Activated CD8-positive, alpha-beta memory T cell treated with anti-CD3 and anti-CD28 coated beads, Interleukin-2, amount 50 U/mL, for 1 hour (primary cell): ENCODE results near the gene PLA2G4A.

Experiments used
- DNase-seq: peaks from one replicate; pipeline ENCODE4 v3.0.0-alpha.2; 2020; ENCODE audit errors: extremely low read depth

PLA2G4A gene

GRCh38 chr1:186977266-186977957, 148.7 kb downstream of the PLA2G4A start:
- DNase-seq, result no peak

- DNase-seq, result no peak
Measured at GRCh38 chr1:186978596-186979556, 150.1 kb downstream of the PLA2G4A start.

- DNase-seq, result no peak
Measured at GRCh38 chr1:186980400-186980799, 151.7 kb downstream of the PLA2G4A start.

DNA sequence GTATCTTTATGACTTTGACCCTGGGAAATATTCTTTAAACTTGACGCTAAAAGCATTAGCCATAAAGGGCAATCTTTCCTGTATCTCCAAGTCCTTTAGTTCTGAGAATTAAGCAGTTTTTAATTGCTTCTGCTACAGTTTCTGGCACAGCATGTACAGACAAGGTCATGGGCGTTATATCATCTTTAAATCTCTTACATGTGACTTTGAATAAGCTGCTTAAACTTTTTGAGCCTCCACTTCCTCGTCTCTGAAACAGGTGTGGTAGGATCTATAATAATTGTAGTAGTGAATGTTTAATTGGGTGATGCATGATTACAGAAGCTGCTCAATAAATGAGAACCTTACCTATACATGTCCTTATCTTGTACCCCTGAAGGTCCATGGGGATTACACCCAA, 153.4 kb downstream of the PLA2G4A start:
- DNase-seq, result no peak

GRCh38 chr1:186983327-186983726, 154.6 kb downstream of the PLA2G4A start:
- DNase-seq, result no peak

DNA sequence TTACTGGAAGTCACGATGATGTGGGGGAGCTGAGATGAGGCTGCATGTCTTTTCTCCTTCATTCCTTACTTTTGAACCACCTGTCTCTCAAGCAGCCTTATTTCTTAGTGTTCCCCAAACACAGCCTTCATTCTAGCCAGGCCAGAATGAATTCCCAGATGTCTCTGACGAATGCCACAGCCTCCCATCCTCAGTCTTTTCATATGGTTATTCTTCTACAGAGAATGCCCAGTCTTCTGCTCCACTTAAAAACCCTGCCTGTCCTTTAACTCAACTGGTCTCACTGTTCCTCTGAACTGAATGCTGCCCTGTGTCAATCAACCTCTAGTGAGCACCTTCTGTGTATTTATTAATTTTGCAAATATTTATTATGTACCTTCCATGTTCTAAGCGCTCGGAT, 156.2 kb downstream of the PLA2G4A start:
- DNase-seq, result no peak

GRCh38 chr1:186985889-186986491, 157.2 kb downstream of the PLA2G4A start:
- no peak for DNase-seq

DNA sequence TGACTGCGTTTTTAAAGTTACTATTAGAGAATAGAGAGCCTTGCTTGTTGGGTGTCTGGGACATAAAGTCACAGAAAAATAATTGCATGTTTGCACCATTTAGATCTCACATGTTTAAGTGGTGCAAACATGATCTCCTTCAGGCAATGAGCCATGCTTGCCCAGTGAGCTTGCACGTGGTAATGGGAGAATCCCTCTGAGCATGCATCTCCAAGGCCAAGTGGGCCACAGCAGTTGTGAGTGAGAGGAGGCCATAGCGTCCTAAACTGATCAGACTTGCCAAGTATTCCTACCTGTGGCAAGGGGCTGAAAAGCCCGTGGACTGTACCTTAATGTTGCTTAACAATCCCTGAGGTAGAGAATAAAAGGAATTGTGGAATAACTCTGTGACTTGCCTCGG, 158.3 kb downstream of the PLA2G4A start:
- no peak for DNase-seq

- DNase-seq, result no peak
Measured at GRCh38 chr1:186987769-186988168, 159.0 kb downstream of the PLA2G4A start.

DNA sequence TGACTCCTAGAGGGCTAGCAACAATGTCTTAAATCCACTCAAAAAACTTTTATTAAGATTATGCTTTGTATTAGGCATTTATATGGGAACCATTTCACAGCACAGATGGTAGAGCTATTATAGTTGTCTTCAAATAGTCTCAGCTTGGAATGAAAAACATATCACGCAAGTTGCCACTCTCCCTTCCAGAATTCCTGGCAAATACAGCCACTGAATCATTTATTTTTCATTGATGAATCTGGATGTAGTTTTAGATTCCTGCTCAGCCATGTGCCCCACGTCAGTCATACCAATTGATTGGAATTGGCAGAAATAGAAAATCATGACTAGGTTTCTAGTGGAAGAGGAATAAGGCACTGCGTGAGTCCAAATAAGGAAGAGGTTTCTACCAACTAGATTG, 165.2 kb downstream of the PLA2G4A start:
- no peak for DNase-seq

DNA sequence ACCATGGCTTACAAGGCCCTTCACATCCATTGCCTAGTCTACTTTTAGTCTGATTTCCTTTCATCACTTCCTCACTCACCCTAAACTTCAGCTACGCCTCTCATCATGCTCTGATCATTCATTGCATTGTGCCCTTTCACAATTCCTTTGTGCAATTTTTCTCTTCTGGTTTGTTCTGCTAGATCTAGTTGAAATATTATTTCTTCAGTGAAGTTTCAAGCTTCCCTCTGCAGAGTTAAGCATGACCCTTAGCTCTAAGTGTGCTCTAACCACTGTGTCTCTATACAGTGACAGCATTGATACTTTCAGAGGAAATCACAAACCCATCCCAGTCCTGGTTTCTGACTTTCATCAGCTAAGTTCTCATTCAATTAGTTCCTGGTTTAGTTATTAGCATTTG, 166.1 kb downstream of the PLA2G4A start:
- no peak for DNase-seq

DNA sequence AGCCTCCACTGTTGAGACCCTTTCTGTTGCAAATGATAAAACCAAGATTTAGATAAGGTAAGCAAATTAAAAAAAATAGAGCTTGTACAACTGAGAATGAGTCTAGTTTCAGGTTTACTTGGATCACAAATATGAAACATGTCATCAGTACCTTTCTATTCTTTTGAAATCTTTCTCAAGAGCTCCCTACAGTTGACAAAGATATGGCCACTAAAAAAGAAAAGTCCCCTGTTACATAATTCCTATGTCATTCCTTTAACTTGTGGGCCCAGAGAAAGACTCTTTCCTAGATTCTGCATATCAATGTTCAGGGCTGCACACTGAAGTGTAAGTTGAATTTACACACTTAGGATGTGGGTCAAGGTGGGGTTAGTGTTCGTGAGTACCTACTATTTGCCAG, 168.1 kb downstream of the PLA2G4A start:
- DNase-seq, result no peak

GRCh38 chr1:186997877-186998276, 169.1 kb downstream of the PLA2G4A start:
- no peak for DNase-seq

GRCh38 chr1:186999506-186999905, 170.8 kb downstream of the PLA2G4A start:
- DNase-seq, result no peak

- no peak for DNase-seq
Measured at GRCh38 chr1:187001198-187001889, 172.6 kb downstream of the PLA2G4A start.

DNA sequence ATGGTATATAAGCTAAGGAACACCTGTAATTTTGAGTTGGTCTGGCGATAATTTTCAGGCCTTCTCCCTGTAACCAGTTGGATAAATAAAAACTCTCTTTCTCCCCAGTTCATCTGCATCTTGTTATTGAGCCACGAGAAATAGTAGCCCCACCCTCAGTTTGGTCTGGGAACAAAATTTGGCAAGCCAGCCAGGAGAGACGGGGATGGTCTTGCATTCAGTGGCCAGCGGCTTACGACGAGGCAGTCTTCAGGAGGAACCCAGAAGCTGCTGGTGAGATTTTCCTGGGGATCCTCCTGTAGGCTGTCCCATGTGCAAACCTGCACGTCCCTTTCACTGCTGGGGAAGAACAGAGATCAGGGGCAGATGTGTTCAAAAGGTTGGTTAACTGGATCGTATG, 174.6 kb downstream of the PLA2G4A start:
- no peak for DNase-seq

GRCh38 chr1:187006896-187007295, 178.1 kb downstream of the PLA2G4A start:
- DNase-seq, result no peak

- DNase-seq, result no peak
Measured at GRCh38 chr1:187009320-187009719, 180.6 kb downstream of the PLA2G4A start.

DNA sequence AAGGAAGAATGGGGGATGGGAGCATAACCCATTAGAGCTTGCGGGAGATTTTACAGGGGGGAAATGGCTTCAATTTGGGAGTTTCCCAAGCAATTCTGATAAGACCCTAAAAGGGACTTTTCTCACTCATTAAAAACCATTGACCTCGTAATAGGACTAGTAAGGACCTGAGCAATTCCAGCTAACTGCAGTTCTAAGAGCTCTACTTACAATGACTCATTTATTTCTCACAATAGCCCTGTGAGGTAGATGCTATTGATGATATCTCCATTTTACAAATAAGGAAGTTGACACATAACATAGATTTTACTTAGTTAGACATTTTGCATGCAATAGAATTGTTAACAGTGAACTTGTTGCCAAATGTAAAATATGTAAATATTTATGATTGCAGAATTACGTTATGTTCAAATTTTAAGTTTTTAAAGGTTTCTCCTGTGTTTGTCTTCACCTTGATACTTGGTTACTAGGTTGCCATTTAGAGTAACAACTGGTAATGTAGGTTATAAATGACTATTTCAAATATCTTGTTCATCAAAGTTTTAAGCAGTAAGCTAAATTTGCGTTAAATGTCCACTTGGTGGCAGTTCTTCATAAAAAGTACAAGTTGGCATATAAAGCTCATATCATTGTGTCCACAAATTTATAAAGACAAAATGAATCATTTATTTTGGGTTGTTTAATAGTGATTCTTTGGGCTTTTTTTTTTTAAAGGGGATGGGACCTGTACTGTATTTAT, 182.0 kb downstream of the PLA2G4A start:
- DNase-seq, result no peak

DNA sequence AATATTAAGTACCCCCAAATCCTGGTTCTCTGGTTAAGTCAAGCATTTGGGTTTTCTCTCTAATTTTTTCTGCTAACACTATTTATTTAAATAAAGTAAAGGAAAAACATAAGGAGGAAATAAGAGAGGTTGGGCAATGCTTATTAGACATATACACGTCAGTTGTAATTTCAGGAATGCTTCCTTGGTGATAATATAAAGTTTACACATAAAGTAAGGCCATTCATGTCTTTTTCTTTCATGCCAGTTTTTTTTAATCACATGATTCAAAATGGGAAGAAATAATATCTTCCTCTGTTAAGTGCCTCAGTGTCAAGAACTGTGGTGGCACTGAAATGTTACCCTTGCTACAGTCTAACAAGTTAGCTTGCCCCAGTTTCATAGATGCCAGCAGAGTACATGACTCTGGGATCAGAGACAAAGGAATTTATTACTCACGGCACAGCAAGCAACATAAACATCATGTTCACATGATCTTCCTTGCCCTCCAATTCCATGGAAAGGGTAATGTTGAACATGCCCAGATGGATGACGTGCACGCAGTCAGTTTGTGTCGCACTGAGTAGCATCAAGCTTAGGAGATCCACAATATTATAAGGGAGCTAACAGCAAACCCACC, 184.9 kb downstream of the PLA2G4A start:
- DNase-seq, result no peak

GRCh38 chr1:187018291-187018690, 189.5 kb downstream of the PLA2G4A start:
- no peak for DNase-seq
